T-helper 2 cell (primary cell): Measurements from ENCODE around the gene CCSER1.

Experiments
- DNase-seq, 5 experiments: peaks; one replicate each; pipeline versions ENCODE4 v3.0.0 to v3.0.0-alpha.2; 2012 to 2022

CCSER1 gene

GRCh38 chr4:90198086-90198847 lies 71.1 kb downstream of the CCSER1 start:
- DNase-seq = no peak

GRCh38 chr4:90207887-90208454 lies 80.8 kb downstream of the CCSER1 start:
- DNase-seq = no peak

- DNase-seq = no peak
These were observed 82.7 kb downstream of the CCSER1 start for GRCh38 chr4:90209922-90210321.

GRCh38 chr4:90211174-90211573 lies 84.0 kb downstream of the CCSER1 start:
- no peak for DNase-seq

- DNase-seq = no peak
These were observed 88.1 kb downstream of the CCSER1 start for GRCh38 chr4:90215286-90215685.

GRCh38 chr4:90219822-90220221 lies 92.6 kb downstream of the CCSER1 start:
- DNase-seq = no peak

GRCh38 chr4:90220459-90220858 lies 93.3 kb downstream of the CCSER1 start:
- no peak for DNase-seq

GRCh38 chr4:90226734-90227133 lies 99.5 kb downstream of the CCSER1 start:
- no peak for DNase-seq

- DNase-seq = no peak
These were observed 100.0 kb downstream of the CCSER1 start for GRCh38 chr4:90227177-90227576.

- DNase-seq = no peak
These were observed 107.8 kb downstream of the CCSER1 start for GRCh38 chr4:90234916-90235547.

- DNase-seq = no peak
These were observed 110.7 kb downstream of the CCSER1 start for GRCh38 chr4:90237751-90238530.

- no peak for DNase-seq
These were observed 113.1 kb downstream of the CCSER1 start for GRCh38 chr4:90240333-90240732.

- no peak for DNase-seq
These were observed 113.8 kb downstream of the CCSER1 start for GRCh38 chr4:90241008-90241407.

- no peak for DNase-seq
These were observed 118.6 kb downstream of the CCSER1 start for GRCh38 chr4:90245837-90246236.

- DNase-seq = no peak
These were observed 119.6 kb downstream of the CCSER1 start for GRCh38 chr4:90246816-90247215.

GRCh38 chr4:90254357-90254756 lies 127.2 kb downstream of the CCSER1 start:
- no peak for DNase-seq

GRCh38 chr4:90274175-90274574 lies 147.0 kb downstream of the CCSER1 start:
- DNase-seq = no peak

- no peak for DNase-seq
These were observed 153.8 kb downstream of the CCSER1 start for GRCh38 chr4:90280954-90281353.

GRCh38 chr4:90281541-90282355 lies 154.6 kb downstream of the CCSER1 start:
- no peak for DNase-seq

GRCh38 chr4:90290345-90290744 lies 163.2 kb downstream of the CCSER1 start:
- DNase-seq = no peak

GRCh38 chr4:90292438-90292837 lies 165.2 kb downstream of the CCSER1 start:
- no peak for DNase-seq

- DNase-seq = no peak
These were observed 166.1 kb downstream of the CCSER1 start for GRCh38 chr4:90293320-90293719.
